Panc1 (cell line): ENCODE data around the gene ADGRL3. TPM values are rescaled to one million over a fixed set of nuclear protein-coding genes. Genes with fewer than 3 reads are reported as not detected.

ENCODE experiments used
- ATAC-seq: fragments of 200-7000 bp; cut with Tn5 transposase; 2 replicates; pipeline ENCODE4 v1.9.1; 2020; ENCODE audit warnings: mild to moderate bottlenecking, moderate library complexity
- BruUV-seq: library from RNA; stranded (reverse); fragments of 400-500 nt; replicated peaks from 2 replicates; lab custom pipeline; 2021; lab: Mats Ljungman, UMichigan
- CTCF ChIA-PET: fragments of 300-600 bp; sonication (Branson Sonifier 250); formaldehyde crosslinking; loops from one replicate; lab custom pipeline; 2022; ENCODE audit warnings: antibody characterized with exemption; lab: Charles Lee
- POLR2A ChIA-PET: fragments of 300-600 bp; sonication (Branson Sonifier 250); formaldehyde crosslinking; loops from one replicate; lab custom pipeline; 2022; ENCODE audit warnings: antibody characterized with exemption; lab: Charles Lee
- DNase-seq: peaks from one replicate; pipeline ENCODE4 v3.0.0-alpha.2; 2010; ENCODE audit warnings: low read depth, low spot score
- H3K27ac ChIP-seq: 2 replicates; pipeline ENCODE4 v1.5.1; 2011; ENCODE audit warnings: mild to moderate bottlenecking, low read length, inconsistent platforms
- H3K27me3 ChIP-seq: fragments of 200-500 bp; sonication (Bioruptor generic); 2 replicates; pipeline ENCODE4 v1.6.0; 2014; ENCODE audit warnings: low read length, inconsistent platforms; ENCODE audit not compliant: control insufficient read depth, insufficient read depth
- H3K36me3 ChIP-seq: fragments of 200-500 bp; sonication (Bioruptor generic); 2 replicates; pipeline ENCODE4 v1.5.1; 2014; ENCODE audit warnings: inconsistent platforms, mild to moderate bottlenecking, low read length, moderate library complexity; ENCODE audit not compliant: control insufficient read depth, insufficient read depth
- H3K4me1 ChIP-seq: 2 replicates; pipeline ENCODE4 v1.5.1; 2011; ENCODE audit warnings: inconsistent platforms, mild to moderate bottlenecking, low read length, moderate library complexity; ENCODE audit not compliant: control insufficient read depth, insufficient read depth
- H3K4me3 ChIP-seq, 2 experiments: 2 replicates each; pipeline ENCODE4 v1.5.1; 2011 to 2012; ENCODE audit warnings: low read depth in 2 of 2, low read length in 2 of 2, mild to moderate bottlenecking in 2 of 2, inconsistent platforms in 1 of 2, moderate library complexity in 1 of 2
- H3K9me3 ChIP-seq: fragments of 200-500 bp; sonication (Bioruptor generic); 2 replicates; pipeline ENCODE4 v1.5.1; 2014; ENCODE audit warnings: low read depth, mild to moderate bottlenecking, inconsistent platforms, low read length, moderate library complexity; ENCODE audit not compliant: control insufficient read depth, insufficient read depth
- POLR2AphosphoS5 ChIP-seq: IDR thresholded peaks from 2 replicates; pipeline ENCODE4 v1.6.1; 2012; ENCODE audit warnings: mild to moderate bottlenecking, low read depth, low read length, moderate library complexity
- REST ChIP-seq, 2 experiments: IDR thresholded peaks; 2 replicates each; pipeline ENCODE4 v1.6.1; 2011 to 2012; ENCODE audit warnings: low read depth in 2 of 2, control low read depth in 1 of 2, low read length in 1 of 2, mild to moderate bottlenecking in 1 of 2, moderate library complexity in 1 of 2; ENCODE audit not compliant: insufficient read depth in 1 of 2
- SIN3A ChIP-seq: IDR thresholded peaks from 2 replicates; pipeline ENCODE4 v1.6.1; 2012; ENCODE audit warnings: low read depth, mild to moderate bottlenecking, low read length, moderate library complexity, borderline replicate concordance; ENCODE audit not compliant: insufficient read depth
- TCF7L2 ChIP-seq: IDR thresholded peaks from 2 replicates; pipeline ENCODE4 v1.6.1; 2011; ENCODE audit warnings: mild to moderate bottlenecking, low read depth, low read length, inconsistent platforms
- in situ Hi-C: cut with HindIII; loops from 2 replicates; pipeline ENCODE4 v1.10.0; 2016; ENCODE audit warnings: low sequenced_read_pairs, low pct_unique_long_range_greater_than_20kb
- intact Hi-C: fragments of 100-400 bp; cut with micrococcal nuclease; formaldehyde crosslinking; loops from one replicate; pipeline ENCODE4 v1.10.0; 2022; ENCODE audit not compliant: unreplicated experiment
- total RNA-seq: library from RNA; stranded (reverse); gene quantifications from one replicate; pipeline ENCODE4 v1.2.1, GENCODE V29; 2021; ENCODE audit not compliant: unreplicated experiment
- TF ChIP-seq, protein P1 (sequence below): fragments of 450-650 bp; IDR thresholded peaks from 2 replicates; pipeline ENCODE4 v1.5.1; 2017; ENCODE audit warnings: mild to moderate bottlenecking

Gene ADGRL3
- total RNA-seq, 1 experiment from 2014 or later: 0.23 TPM

- no TSS peak for BruUV-seq
Observed at GRCh38 chr4:62115216-62115615, 915.1 kb downstream of the ADGRL3 start.

DNA sequence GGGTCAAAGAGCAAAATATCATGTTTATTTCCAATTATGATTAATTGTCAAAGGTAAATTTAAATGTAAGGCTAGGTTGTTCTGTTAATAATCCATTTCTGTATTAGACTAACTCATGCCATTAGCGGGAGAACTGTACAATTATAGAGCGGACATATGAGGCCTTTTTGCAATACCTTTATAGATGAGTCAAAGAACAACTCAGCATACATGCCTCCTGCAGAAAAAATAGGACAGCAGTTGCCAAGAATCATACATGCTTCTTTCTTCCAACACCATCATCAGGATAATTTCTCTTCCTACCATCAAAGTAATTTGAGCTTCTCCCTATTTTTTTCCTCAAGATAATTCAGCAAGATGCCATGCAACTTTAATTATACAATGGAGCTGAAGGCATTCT is 917.8 kb downstream of the ADGRL3 start:
- H3K4me3 ChIP-seq: no peak overlapping the region
- intact Hi-C loops (no loop called here), in situ Hi-C loops (no loop called here)
- CTCF ChIA-PET: no interaction called here
- DNase-seq: no peak
- H3K36me3 ChIP-seq: no peaks in the 10 kb centered on the region
- H3K9me3 ChIP-seq: no peaks in the 10 kb centered on the region
- BruUV-seq: no TSS peak
- no peaks in the 10 kb centered on the region for H3K27me3 ChIP-seq
- no peaks in the 10 kb centered on the region for H3K4me1 ChIP-seq
- no peak overlapping the region for H3K27ac ChIP-seq
- TF ChIP-seq, protein P1, sequence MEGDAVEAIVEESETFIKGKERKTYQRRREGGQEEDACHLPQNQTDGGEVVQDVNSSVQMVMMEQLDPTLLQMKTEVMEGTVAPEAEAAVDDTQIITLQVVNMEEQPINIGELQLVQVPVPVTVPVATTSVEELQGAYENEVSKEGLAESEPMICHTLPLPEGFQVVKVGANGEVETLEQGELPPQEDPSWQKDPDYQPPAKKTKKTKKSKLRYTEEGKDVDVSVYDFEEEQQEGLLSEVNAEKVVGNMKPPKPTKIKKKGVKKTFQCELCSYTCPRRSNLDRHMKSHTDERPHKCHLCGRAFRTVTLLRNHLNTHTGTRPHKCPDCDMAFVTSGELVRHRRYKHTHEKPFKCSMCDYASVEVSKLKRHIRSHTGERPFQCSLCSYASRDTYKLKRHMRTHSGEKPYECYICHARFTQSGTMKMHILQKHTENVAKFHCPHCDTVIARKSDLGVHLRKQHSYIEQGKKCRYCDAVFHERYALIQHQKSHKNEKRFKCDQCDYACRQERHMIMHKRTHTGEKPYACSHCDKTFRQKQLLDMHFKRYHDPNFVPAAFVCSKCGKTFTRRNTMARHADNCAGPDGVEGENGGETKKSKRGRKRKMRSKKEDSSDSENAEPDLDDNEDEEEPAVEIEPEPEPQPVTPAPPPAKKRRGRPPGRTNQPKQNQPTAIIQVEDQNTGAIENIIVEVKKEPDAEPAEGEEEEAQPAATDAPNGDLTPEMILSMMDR: no peak
- TF ChIP-seq SIN3A (no peak), REST (IDR thresholded peaks at IDR 0.05; ENCODE audit: insufficient read depth in 1 of 2, low read depth in 2 of 2, low read length in 1 of 2) (no peak), TCF7L2 (no peak), POLR2AphosphoS5 (no peak)
- ATAC-seq: no peak
- POLR2A ChIA-PET: no interaction called here

More at GRCh38 chr4:62115216-62115615, 915.1 kb downstream of the ADGRL3 start:
- Histone ChIP-seq H3K4me1 (no peaks in the 10 kb centered on the region), H3K27me3 (no peaks in the 10 kb centered on the region), H3K9me3 (no peaks in the 10 kb centered on the region), H3K36me3 (no peaks in the 10 kb centered on the region), H3K27ac (no peak overlapping the region), H3K4me3 (no peak overlapping the region)
- in situ Hi-C loops: no loop called here
- CTCF ChIA-PET: no interaction called here
- TF ChIP-seq POLR2AphosphoS5: no peak
- no peak for DNase-seq
- ATAC-seq: no peak
- intact Hi-C loops: no loop called here
- POLR2A ChIA-PET: no interaction called here

- Histone ChIP-seq H3K27me3 (no peaks in the 10 kb centered on the region), H3K4me3 (no peak overlapping the region), H3K9me3 (no peaks in the 10 kb centered on the region), H3K4me1 (no peaks in the 10 kb centered on the region), H3K36me3 (no peaks in the 10 kb centered on the region), H3K27ac (no peak overlapping the region)
- in situ Hi-C loops (no loop called here), intact Hi-C loops (no loop called here)
- ChIA-PET POLR2A (no interaction called here), CTCF (no interaction called here)
- TF ChIP-seq, protein P1: no peak
- TF ChIP-seq REST (IDR thresholded peaks at IDR 0.05; ENCODE audit: insufficient read depth in 1 of 2, low read depth in 2 of 2, low read length in 1 of 2) (no peak), POLR2AphosphoS5 (no peak), SIN3A (no peak), TCF7L2 (no peak)
- BruUV-seq: no TSS peak
- no peak for DNase-seq
- no peak for ATAC-seq
Observed at GRCh38 chr4:62118558-62118957, 918.4 kb downstream of the ADGRL3 start.
